ENCODE data around the gene HEPH.

HEPH gene

DNA sequence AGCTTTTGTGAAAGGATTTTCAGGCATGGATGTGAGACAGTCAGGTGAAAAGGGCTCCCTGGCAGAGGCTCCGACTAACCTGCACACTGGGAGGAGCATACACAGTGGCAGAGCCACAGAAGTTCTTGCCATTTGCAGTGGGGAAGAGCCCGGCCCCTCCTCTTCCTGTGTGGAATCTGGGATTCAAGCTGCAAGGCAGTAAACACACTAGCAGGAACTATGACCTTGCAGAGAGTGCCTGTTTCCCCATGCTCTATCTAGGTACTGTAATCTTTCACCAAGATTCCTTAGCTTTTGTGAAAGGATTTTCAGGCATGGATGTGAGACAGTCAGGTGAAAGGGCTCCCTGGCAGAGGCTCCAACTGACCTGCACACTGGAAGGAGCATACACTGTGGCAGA, 19.8 kb upstream of the HEPH start:
- no peak for DNase-seq (ENCODE audit: low spot score)
- in situ Hi-C loops (cut with MboI; ENCODE audit: low sequenced_read_pairs, unreplicated experiment) = no loop called here
- TF ChIP-seq, protein P1, sequence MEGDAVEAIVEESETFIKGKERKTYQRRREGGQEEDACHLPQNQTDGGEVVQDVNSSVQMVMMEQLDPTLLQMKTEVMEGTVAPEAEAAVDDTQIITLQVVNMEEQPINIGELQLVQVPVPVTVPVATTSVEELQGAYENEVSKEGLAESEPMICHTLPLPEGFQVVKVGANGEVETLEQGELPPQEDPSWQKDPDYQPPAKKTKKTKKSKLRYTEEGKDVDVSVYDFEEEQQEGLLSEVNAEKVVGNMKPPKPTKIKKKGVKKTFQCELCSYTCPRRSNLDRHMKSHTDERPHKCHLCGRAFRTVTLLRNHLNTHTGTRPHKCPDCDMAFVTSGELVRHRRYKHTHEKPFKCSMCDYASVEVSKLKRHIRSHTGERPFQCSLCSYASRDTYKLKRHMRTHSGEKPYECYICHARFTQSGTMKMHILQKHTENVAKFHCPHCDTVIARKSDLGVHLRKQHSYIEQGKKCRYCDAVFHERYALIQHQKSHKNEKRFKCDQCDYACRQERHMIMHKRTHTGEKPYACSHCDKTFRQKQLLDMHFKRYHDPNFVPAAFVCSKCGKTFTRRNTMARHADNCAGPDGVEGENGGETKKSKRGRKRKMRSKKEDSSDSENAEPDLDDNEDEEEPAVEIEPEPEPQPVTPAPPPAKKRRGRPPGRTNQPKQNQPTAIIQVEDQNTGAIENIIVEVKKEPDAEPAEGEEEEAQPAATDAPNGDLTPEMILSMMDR (IDR thresholded peaks at IDR 0.05; ENCODE audit: borderline replicate concordance, control extremely low read depth, extremely low read depth, insufficient read depth, missing control alignments) = no peak

DNA sequence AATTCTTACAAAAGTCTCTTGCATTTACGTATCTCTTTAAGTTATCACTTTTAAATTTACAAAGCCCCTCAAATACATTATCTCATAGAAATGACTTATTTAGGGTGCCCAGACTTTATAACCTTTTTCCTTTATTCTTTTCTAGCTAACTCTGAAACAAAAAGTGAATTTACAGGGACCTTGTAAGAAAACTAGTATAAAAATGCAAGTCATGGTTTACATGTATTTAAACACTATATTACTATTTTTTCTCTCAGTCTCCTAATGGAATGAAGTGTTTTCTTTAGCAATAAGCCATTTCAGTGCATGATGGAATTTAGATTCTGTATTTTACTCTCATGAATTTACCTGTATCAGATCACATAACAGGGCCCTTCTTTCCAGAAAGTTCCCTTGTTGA, 14.5 kb upstream of the HEPH start:
- in situ Hi-C loops (cut with MboI; ENCODE audit: low sequenced_read_pairs, unreplicated experiment) = no loop called here
- TF ChIP-seq, protein P1 (IDR thresholded peaks at IDR 0.05; ENCODE audit: borderline replicate concordance, control extremely low read depth, extremely low read depth, insufficient read depth, missing control alignments) = no peak
- no peak for DNase-seq (ENCODE audit: low spot score)

DNA sequence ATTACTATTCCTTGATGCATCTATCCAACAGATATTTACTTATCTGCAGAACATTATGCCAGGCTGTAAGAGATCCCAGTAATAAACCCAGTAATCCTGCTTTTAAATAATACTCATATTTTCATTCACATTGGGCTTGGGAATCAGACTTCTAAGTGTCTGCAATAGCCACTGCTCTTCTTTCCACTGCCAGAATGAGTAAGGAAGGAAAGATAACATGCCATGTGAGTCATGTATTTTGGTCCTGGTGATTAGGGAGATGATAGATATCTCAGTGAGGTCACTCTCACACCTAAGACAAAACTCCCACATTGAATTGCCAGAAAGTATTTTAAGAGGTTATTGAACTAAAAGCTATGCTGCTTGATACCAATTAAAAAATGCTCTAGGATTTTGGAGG, 13.9 kb upstream of the HEPH start:
- DNase-seq (ENCODE audit: low spot score) = no peak
- TF ChIP-seq, protein P1 (IDR thresholded peaks at IDR 0.05; ENCODE audit: borderline replicate concordance, control extremely low read depth, extremely low read depth, insufficient read depth, missing control alignments) = no peak
- in situ Hi-C loops (cut with MboI; ENCODE audit: low sequenced_read_pairs, unreplicated experiment) = no loop called here

DNA sequence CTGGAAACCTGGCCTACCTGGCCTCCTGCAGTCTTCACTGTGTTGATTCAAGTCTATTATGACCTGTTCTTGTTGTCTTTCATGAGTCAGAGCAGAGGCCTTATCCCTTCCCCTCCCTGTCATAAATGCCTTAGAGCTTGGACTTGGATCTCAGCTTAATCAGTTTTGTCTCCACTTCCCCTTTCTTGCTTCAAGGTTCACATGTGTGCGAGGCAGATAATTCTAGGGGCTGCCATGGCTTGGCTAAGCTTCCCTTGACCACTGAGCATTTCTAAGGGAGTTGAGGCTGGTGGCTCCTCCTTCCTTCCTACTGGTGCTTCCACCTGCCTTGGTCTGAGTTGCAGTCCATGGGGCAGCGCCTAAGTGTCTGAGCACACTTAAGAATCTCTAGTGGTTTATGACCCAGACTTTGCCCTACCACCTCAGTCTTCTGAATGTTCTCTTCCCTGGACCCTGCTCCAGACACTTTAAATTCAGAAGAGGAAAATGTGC, 1.7 kb upstream of the HEPH start:
- TF ChIP-seq, protein P1 (IDR thresholded peaks at IDR 0.05; ENCODE audit: borderline replicate concordance, control extremely low read depth, extremely low read depth, insufficient read depth, missing control alignments) = no peak
- no peak for DNase-seq (ENCODE audit: low spot score)
- in situ Hi-C loops (cut with MboI; ENCODE audit: low sequenced_read_pairs, unreplicated experiment) = no loop called here

DNA sequence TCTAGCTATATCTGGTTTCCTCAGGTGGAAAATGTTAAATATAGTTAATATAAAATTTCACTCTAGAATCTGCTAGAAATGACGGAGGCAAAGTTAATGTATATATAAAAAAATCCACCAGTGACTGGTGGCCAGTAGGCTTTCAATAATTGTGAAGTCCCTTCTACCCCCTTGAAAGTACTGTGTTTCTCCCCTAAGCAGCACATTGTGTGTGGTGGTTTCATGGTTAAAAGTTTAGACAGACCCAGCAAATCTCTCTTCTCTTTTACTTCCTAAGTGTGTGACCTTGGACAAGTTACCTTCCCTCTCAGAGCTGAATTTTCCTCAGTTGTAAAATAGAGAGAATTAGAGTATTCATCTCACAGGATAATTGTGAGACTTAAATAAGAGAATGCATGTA, 600 bp upstream of the HEPH start:
- in situ Hi-C loops (cut with MboI; ENCODE audit: low sequenced_read_pairs, unreplicated experiment) = no loop called here
- TF ChIP-seq, protein P1 (IDR thresholded peaks at IDR 0.05; ENCODE audit: borderline replicate concordance, control extremely low read depth, extremely low read depth, insufficient read depth, missing control alignments) = no peak
- DNase-seq (ENCODE audit: low spot score) = no peak

DNA sequence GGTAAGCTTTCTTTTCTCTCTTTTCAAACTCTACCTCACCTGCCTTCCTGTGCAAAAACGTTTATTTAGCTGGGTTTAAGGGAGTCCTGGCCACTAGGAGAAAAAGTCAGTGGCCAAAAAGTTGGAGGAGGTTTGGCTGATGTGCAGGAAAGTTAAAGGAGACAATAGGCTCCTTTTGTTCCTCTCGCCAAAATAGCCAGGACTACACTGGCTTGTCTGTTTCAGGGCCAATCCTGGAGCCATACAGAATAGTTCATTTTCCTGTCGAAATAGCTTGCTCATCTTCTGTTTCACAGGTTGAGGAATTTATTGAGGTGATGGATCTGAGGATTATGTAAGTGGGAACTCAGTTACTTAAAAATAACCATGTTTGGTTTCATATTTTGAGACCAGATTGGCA, 423 bp downstream of the HEPH start:
- TF ChIP-seq, protein P1 (IDR thresholded peaks at IDR 0.05; ENCODE audit: borderline replicate concordance, control extremely low read depth, extremely low read depth, insufficient read depth, missing control alignments) = no peak
- no peak for DNase-seq (ENCODE audit: low spot score)
- in situ Hi-C loops (cut with MboI; ENCODE audit: low sequenced_read_pairs, unreplicated experiment) = no loop called here

DNA sequence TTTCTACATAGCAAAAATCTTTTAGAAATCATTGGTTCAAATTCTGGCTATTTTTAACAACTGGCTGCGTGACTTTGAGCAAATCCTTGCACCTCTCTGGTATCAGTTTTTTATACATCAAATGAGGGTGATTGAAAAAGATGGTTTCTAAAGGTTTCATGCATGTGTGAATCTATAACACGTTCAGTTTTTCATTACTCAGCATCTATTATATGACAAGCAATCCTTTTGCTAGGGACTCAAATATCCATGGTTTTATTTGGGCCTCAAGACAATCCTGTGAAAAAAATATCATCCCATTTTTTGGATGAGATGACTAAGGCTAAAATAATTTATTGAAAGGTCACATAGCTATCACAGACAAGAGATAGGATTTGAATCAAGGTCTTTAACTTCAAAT, 884 bp downstream of the HEPH start:
- in situ Hi-C loops (cut with MboI; ENCODE audit: low sequenced_read_pairs, unreplicated experiment) = no loop called here
- DNase-seq (ENCODE audit: low spot score) = no peak
- TF ChIP-seq, protein P1 (IDR thresholded peaks at IDR 0.05; ENCODE audit: borderline replicate concordance, control extremely low read depth, extremely low read depth, insufficient read depth, missing control alignments) = no peak
